A549 treated with GW870086 at 1 μM for 4 hours (cell line): ENCODE results near the gene PLBD1. TPM values are rescaled to one million over a fixed set of nuclear protein-coding genes. Genes with fewer than 3 reads are reported as not detected.

Source experiments
- total RNA-seq: library from RNA; stranded (reverse); fragments of 200-300 nt; extraction: Qiagen RNA extraction; gene quantifications from 5 replicates; pipeline ENCODE4 v1.2.3, GENCODE V29; 2022; ENCODE audit warnings: low read depth

Gene PLBD1
- 3.8 to 6.3 TPM (median 5.6 TPM) in 5 replicates for total RNA-seq

GRCh38 chr12:14567351-14568162 is at the start of gene PLBD1:
Gene PLBD1, minus strand, starts transcription at chr12:14567883. Its CDS starts 187 bp downstream, at chr12:14567696.

Other genes starting within 250 kb of the PLBD1 start
- gene ATF7IP, start 202.2 kb downstream of the PLBD1 start, total RNA-seq: 3.8 to 5.1 TPM (median 4.9 TPM) in 5 replicates
- 0.03 TPM in 1 of 5 replicates, not detected in the others for gene GUCY2C, start 128.7 kb upstream of the PLBD1 start, total RNA-seq
- 45.2 to 49.2 TPM (median 48.1 TPM) in 5 replicates for gene WBP11, start 235.6 kb upstream of the PLBD1 start, total RNA-seq
- gene C12orf60, start 235.8 kb upstream of the PLBD1 start, total RNA-seq: 1.5 to 2.4 TPM (median 1.8 TPM) in 5 replicates
- gene SMCO3, start 246.3 kb upstream of the PLBD1 start, total RNA-seq: 0.06 TPM in 1 of 5 replicates, not detected in the others